GM19467 (cell line): ENCODE data around the gene CYFIP2.

Source experiments
- ATAC-seq: cut with Tn5 transposase; IDR thresholded peaks from one replicate; pipeline ENCODE4 v1.9.1; 2021; ENCODE audit warnings: mild to moderate bottlenecking, moderate library complexity; ENCODE audit not compliant: unreplicated experiment

CYFIP2 gene

DNA sequence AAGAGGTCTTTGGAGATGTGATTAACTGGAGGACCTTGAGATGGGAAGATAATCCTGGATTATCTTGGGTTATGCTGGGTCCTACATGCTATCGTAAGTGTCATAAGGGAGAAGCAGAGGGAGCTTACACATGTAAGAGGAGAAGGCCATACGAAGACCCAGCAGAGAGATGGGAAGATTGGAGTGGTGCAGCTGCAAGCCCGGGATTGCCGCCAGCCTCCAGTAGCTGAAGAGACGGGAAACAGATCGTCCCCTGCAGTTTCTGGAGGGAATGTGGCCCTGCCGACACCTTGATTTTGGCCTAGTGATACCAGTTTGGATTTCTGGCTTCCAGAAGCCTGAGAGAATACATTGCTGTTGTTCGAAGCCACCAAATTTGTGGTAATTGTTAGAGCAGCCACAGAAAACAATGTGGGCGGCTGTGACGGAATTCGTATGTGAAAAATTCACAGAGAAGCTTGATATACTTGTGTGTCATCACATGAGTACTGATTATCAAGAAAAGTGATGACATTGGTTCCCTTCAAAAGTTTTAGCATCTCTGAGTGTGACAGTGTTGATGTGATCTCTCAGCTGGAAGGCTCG, 86.9 kb downstream of the CYFIP2 start:
- ATAC-seq: no peak

DNA sequence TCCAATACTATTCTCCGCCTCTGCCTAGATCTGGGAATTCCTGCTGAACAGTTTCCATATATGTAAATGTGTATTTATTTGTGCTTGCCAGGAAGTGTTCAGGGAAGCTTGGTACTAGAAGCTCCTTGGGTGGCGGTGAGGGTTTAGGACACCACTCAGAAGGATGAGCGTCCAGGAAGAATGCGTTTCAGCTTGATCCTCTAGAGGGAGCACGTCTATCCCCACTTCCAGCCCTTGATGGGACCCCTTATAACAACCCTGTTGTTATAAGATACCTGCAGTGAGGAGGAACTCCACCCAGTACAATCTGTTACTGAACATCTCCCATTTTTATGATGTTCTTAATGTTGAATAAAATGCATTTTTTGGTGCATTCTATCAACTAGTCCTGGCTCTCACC, 88.9 kb downstream of the CYFIP2 start:
- ATAC-seq: no peak

DNA sequence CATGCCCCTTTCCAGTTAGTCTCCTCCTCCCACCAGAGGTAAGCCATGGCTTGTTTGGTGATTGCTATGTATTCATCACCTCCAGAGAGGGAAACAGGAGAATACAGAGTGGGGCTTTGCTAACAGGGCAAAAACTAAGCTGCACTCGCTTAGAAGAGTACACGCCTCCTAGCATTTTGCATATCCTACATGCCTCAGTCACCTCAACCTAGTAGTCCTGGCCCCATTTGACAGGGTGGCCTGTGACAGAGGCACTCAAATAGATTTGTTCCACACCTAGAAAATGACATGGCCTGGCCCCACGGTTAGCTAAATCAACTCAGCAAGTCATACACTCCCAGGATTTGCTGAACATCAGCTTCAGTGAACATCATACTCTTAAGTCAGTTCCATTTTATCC, 90.7 kb downstream of the CYFIP2 start:
- ATAC-seq: no peak

DNA sequence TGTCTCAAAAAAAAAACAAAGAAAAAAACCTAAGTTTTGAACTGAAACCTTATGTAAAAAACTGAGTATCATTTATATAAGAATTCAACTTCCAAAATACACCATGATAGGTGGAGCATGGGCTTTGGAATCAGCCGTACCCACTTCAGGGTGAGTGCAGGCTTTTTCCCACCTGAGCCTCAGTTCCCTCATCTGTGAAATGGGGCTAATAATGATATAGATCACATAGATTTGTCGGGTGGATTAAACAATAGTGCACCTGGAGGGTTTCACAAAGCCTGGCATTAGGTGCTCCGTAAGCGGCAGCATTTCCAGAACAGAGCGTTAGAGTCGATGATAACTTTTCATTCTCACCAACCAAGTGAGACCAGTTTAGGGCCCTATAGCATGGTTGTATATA, 91.9 kb downstream of the CYFIP2 start:
- no peak for ATAC-seq

DNA sequence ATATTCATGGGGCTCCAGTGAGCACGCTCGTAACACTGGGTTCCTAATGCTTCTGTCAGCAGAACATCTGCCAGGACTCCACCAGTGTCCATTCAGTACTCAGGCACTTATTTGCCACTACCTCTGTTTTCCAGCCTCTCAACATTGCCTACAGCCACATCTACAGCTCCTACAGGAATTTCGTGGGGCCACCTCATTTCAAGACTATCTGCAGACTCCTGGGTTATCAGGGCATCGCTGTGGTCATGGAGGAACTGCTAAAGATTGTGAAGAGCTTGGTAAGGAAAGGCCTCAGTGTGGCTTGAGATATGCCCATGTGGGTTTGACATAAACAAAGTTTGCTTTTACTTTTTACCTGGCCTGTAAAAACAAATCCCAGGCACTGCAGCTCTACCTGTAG, 92.9 kb downstream of the CYFIP2 start:
- ATAC-seq: no peak

DNA sequence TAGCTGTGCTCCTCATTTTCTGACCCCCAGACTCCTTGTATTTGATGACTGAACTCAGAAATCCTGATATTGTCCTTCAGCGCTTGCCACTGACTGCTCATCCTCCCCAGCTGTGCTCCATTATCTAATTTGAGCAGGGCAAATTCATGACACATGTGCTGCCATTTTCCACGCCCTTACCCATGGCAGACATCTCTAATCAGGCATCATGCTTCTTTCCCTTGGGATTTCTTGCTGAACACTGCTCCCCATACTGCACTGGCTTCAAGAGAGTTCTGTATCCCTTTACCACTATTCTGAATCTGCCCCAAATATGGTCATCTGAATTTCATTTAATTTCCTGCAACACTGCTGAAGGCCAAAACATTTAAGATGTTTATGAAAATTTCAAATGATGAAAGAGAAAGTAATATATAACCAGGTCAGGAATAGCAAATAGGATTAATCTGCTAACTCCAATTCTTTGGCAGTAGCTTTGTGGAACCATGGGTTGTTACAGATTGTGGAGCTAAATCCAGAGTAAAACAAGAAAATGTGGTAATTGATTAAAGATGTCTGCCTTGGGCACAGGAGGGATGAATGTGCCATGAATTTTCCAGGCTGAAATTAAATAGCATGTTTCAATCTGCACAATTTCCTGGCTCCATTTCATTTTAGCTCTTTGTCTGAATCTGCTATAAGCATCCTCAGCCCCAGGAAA, 93.6 kb downstream of the CYFIP2 start:
- ATAC-seq: no peak

DNA sequence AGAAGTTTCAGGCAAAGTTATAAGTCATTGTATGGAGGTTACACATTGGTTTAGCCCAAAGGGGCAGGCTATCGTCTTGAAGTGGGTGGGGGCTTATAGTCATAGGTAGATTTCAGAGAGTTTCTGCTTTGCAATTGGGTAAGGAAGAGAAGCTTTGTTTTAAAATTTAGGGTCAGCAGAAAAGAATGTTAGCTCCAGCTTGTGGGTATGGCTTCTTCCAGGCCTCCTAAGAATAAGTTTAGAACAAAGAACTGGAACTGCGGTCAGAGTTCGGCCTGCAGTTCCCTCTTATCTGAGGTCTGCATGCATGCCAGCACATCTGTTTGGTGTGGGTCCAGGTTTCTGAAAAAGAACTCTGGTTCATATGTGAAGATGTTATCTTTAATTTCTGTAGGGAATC, 96.1 kb downstream of the CYFIP2 start:
- no peak for ATAC-seq

DNA sequence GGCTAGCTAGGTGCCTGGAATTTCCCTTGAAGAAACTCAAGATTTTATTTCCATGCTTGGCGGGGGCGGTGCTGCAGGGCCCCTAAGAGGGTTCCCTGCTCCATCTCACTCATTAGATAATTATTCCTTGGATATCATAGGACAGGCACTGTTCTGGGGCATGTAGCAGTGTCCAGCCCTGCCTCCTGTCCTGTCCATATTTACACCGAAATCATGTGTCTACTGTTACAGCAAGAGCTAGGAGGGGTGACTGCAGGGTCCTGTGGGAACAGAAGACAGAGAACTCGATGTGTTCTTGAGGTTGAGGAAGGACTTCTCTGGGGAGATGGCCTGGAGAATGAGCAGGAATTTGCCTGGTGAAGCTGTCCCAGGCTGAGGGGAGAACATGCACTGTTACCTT, 96.6 kb downstream of the CYFIP2 start:
- no peak for ATAC-seq

DNA sequence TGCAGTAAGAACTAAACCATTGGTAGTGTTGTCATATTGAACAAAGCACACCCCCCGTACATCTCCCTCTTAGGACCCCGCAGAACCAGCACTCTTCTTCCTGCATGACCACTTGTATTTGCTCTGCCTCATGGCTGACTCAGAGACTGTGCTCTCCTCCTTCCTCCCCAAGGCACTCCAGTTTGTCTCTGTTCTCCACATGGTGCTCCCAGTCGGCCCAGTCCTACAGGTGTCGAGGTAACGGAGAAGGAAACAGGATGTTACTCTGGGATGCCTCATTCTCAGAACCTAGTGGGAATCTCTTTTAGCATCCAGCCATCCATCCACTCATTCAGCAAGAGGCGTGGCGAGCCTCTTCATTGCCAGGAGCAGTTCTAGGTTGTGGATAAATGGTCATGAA, 97.1 kb downstream of the CYFIP2 start:
- ATAC-seq: no peak

DNA sequence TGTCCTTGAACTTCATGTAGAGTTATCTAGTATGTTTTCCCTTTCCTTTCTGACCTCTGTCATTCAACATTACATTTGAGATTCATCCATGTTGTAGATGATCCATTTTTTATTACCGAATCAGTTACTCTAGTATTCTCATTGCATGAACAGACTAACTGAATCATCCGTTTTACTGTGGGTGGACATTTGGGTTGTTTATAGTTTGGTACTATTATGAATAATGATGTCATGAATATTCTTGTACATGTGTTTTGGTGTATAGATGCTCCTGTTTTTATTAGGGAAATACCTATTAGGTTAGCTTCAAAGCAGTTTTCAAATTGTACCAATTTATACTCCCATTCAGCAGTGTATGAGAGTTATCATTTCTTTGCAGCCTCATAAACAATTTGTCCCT, 99.8 kb downstream of the CYFIP2 start:
- ATAC-seq: no peak

DNA sequence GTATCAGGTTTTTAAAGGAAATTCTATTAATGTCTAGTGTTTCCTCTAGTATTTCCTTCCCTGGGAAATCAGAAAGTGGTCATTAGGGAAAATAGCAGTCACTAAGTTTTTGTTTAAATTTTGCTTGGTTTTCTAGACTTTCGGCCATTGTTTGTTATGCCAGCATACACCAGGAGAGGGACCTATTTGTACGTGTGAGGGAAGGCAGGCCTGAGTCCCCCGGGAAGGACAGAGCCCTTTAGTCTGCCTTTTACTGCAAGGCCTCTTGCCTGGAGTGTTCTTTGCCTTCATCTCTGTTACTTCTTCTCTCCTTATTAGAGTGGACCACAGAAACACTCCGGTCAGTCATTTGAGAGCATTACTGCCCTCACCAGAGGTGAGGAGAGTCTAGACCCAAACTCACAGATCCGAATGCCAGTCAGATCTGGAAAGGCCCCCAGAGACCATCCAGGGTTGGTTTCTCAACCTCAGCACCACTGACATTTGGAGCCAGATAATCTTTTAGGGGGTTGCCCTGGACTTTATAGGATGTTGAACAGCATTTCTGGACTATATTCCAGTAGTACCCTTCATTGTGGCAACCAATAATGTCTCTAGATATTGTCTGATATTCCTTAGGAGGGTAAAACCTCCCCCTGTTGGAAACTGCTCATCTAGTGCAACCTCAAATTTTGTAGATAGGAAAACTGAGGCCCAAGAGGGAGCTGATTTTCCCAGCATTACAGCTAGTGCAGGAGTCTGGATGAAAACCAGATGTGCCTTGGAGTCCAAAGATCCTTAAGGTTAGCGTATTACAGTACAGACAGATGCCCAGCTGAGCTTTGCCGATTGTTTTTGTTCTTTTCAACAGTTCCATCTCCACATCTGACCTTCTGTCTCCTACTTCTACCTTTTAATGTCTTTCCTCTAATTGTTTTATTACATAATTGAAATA, 101.1 kb downstream of the CYFIP2 start:
- no peak for ATAC-seq

DNA sequence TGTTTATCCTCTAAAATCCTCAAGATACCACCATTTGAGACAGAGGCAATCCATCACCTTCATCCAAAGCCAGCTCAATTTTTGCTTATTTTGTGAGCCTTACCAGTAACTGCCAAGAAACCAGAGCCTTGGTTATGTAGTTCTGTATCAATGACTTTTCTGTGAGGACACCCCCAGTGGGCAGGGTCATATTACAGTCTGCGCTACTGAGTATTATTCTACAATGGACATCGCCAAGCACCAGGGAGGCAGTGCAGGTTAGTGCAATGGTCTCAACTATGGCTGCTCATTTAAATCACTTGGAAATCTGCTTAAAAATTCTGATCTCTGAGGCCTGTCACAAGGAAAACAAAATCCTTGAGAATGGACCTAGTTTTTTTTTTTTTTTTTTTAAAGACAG, 103.6 kb downstream of the CYFIP2 start:
- no peak for ATAC-seq

DNA sequence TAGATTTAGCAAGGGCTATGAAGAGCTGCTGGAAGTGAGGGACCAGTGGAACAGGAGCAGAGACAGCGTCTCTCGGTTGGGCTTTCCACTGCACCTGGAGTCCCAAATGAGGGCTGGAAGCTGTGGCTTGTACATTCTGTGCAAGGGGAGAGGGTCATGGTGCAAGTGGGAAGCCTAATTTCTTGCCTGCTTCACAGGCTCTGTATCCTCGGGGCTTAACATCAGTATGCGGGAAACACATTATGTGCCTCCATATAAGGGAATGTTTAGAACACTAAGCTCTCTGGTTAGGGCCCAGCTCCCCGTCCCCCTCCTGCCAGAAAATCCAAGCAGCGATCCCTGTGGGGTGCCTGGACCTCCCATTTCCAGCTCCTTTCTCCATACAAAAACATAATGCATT, 105.0 kb downstream of the CYFIP2 start:
- no peak for ATAC-seq

DNA sequence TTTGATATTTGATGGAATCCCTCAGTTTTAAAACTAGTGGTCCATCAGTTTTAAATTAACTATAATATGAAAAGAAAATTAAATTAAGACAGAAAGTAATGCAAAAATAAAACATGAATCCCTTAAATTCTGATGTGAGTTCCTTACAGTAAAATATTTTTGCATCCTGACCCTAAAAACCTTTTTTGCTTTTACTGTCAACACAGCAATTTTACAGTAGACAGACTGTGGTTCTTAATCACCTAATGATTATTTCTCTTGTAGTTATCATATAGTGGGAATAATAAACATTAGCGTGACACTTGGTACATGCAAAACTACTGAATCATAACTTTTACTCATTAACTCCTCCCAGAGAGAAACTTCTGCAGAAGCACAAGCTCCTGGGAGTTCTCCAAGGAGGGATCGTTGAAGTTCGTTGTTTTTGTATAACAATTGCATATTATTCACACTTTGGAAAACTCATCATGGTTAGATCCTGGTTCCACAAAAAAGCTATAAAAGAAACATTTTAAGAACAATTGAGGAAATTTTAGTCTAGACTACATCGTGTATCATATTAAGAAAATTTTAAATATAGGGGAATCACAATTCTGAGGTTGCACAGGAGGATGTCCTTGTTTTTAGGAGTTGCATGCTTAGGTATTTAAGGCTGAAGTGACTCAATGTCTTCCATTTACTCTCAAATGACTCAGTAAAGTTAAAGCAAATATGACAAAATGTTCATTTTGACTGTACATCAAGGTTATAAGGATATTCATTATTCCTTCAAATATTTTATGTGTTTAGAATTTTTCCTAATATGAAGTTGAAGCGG, 105.9 kb downstream of the CYFIP2 start:
- ATAC-seq: no peak

DNA sequence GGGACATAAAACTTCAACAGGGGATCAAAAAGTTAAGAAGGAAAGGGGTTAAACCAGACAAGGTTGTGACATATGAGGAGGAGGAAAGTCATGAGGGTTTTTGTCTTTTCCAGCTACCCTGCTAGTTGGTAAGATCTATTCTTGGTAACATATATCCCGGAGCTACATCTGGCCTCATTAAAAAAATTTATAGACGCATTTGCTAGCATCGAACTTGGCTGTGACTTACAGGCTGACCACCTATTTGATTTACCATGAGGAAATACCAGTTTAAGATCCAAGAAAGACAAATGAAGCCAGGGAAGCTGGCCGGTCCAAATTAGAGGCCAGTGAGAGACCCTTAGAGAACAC, 106.5 kb downstream of the CYFIP2 start:
- ATAC-seq: no peak

DNA sequence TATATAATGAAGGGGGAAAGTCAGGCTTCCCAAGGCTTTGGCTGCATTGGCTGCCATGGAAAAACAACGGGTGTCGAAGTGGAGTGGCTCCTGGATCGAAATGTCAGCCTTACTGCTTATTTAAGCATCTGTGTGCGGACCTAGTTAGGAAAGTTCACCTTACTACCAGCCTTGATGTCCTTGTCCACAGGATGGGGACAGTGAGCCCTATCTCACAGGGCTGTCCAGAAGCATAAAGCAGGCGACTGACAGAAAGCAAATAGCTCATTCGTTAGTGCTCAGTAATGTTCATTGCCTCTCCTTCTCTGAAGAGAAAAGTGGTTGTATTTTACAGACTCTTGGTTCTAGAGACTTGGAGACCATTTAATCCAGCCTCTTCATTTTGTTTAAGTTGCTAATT, 112.6 kb downstream of the CYFIP2 start:
- no peak for ATAC-seq

DNA sequence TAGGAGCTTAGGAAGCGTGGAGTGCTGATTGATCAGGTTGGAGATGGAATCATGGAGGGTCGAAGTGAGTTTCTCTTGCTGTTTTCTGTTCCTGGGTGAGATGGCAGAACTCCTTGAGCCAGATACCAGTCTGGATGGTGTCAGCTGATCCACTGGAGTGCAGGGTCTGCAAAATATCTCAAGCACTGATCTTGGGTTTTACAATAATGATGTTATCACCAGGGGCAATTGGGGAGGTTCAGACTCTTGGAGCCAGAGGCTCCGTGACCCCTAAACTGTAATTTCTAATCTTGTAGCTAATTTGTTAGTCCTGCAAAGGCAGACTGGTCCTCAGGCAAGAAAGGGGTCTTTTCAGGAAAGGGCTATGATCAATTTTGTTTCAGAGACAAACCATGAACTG, 114.1 kb downstream of the CYFIP2 start:
- no peak for ATAC-seq

DNA sequence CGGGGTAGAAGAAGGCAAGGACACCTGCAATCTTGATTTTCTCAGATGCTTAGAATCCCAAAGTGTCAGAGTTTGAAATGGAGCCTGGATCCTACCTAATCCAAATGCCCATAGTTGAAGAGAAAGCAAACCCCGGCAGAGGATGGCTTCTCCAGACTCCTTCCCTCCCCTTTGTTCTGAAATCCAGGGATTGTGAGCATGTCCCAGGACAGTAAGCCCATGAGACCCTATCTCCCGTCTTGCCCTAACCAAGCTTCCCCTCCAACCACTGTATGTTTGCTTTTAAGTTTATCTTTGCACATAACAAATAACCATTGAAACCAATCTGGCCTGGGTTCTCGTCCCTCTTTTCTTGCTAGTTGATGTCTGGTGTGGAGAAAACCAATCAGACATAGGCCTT, 115.8 kb downstream of the CYFIP2 start:
- no peak for ATAC-seq

DNA sequence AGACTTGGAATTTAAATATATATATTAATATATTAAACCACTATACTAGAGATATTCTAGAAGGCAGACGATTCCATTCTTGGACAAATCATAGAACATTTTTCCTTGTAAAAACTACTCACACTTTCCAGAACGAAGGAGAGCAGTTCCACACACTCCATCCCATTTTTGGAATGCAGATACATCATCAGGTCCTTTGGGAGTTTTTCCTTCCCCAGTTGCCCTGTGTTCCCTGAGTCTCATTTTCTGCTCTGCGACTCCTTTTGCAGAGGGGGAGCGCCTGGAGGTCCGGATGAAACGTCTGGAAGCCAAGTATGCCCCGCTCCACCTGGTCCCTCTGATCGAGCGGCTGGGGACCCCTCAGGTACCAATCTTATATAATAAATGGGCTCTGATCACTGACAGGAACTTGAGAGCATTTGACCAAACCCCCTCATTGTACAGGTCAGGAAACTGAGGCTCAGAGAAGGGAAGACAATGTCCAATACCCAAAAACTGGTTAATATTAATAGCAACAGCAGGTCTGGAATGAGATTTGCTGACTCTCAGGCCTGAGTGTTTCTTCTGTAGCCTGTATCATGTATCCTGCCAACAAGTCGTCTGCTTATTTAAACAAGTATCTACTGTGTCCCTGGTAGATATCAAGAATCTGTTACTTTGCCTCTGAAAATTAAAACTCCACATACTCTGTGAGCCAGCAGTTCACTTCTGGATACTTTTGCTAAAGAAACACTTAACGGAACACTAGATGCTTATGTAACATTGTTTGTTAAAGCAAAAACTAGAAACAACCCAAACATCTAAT, 117.3 kb downstream of the CYFIP2 start:
- ATAC-seq: no peak

DNA sequence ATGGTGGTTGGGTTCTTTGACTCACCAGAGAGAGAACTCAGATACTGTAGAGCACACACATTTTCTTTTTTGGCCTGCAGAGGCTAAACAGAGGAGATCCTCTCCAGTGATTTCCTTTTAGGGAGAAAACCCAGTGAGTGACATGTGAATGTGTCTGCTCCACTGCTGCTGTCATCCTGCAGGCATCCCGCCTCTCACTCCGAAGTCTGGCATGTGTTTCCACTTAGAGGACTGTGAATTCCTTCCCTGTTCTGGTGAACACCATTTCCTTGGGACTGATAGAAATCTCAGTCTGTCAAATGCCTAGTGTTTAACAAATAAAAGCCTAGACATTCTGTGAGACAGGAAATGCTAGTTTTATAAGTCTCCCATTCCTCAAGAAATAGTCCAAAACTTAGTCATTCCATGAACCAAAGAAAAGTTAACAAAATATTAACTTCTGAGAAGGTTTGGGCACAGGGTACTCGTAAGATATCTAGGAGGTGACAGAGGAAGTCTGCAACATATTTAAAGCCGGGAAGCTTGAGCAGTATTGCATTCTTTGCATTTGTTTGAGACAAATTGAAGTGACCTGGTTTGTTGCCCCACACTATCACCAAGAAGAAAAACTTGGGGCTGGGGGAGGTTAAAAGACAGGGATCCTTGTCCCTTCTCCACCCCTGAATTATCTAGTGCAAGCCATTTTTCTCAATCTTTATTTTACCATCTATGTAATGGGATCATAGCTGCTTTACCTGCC, 119.2 kb downstream of the CYFIP2 start:
- ATAC-seq: no peak
